ENCODE results near the gene ATG4D.
"Not testable (repeated sequence)": the region's sequence is repeated elsewhere in the genome, so short reads cannot be mapped to it uniquely, and the experiment has no call there.

ATG4D gene

DNA sequence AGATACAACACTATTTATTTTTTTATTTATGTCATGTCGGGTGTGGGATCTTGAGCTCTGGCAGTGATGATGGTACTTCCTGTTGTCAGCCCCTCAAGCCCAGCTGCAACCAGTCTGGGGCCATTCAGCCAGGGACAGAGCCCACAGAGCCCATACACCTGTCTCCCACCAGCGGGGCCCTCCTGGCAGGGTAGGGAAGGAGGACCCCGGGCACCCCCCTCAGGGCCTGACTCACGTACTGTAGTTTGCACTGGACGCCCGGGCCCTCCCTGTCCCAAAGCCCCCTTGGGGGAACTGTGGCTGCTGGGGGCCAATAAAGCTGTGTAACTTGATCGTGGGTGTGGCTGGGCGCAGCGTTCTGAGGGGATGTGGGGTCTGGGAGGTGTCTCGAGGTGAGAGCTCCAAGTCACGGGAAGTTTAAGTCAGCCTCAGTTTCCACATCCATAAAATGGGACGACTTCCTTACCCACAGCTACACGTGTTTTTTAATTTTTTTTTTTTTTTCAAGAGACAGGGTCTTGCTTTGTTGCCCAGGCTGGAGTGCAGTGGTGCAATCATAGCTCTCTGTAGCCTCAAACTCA is 9.5 kb downstream of the ATG4D start:
- DNase-seq: no peak

- DNase-seq: no peak
Observed at GRCh38 chr19:10553943-10554381, 10.3 kb downstream of the ATG4D start.

GRCh38 chr19:10554760-10555609 is 11.3 kb downstream of the ATG4D start:
- no peak for DNase-seq

GRCh38 chr19:10555610-10555973 is 11.9 kb downstream of the ATG4D start:
- DNase-seq: no peak

GRCh38 chr19:10557603-10558197 is 14.0 kb downstream of the ATG4D start:
- no peak for DNase-seq

- DNase-seq: no peak
Observed at GRCh38 chr19:10560154-10560553, 16.4 kb downstream of the ATG4D start.

- DNase-seq: no peak
Observed at GRCh38 chr19:10562609-10563008, 18.9 kb downstream of the ATG4D start.

DNA sequence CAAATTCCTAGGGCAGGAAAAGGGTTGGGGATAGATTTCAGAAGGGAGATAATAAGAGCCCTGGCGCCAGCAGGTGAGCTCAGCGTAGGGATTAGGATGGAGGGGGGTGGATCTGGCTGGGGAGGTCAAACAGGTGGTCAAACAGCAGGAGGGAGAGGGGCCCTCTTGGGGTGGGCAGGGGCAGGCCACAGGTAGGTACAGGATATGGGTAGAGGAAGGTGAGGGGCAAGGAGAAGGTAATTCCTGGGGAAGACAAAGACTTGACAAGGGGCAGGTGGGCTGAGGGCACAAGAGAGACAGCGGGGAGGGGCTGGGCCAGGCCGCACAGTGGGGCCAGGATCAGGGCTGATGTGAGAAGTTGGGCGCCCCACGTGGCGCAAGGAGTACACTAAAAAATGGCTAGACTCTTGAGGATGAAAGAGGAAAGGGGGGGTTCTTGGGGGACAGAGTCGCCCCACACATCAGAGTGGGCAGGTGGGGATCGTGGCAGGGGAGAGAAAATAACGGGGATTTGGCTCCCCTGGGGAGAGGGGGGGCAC is 21.4 kb downstream of the ATG4D start:
- DNase-seq: no peak

- peak; percentile 95 for DNase-seq
Observed at GRCh38 chr19:10565567-10566407, 22.1 kb downstream of the ATG4D start, which contains the start of gene KRI1. Gene KRI1, minus strand, starts transcription at chr19:10566010. Its CDS starts 11 bp downstream, at chr19:10565999.

DNA sequence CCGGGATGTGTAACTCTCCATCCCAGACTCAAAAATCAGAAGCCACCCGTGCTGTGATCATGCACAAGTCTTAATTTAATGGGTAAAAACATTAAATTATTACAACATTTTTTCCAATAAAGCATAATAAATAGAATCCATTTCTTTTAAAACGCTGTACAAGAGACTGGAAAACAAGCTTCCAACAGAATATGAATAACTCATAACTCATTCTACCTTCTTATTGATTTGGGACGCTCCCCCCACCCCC is 22.6 kb downstream of the ATG4D start:
- no peak for DNase-seq

DNA sequence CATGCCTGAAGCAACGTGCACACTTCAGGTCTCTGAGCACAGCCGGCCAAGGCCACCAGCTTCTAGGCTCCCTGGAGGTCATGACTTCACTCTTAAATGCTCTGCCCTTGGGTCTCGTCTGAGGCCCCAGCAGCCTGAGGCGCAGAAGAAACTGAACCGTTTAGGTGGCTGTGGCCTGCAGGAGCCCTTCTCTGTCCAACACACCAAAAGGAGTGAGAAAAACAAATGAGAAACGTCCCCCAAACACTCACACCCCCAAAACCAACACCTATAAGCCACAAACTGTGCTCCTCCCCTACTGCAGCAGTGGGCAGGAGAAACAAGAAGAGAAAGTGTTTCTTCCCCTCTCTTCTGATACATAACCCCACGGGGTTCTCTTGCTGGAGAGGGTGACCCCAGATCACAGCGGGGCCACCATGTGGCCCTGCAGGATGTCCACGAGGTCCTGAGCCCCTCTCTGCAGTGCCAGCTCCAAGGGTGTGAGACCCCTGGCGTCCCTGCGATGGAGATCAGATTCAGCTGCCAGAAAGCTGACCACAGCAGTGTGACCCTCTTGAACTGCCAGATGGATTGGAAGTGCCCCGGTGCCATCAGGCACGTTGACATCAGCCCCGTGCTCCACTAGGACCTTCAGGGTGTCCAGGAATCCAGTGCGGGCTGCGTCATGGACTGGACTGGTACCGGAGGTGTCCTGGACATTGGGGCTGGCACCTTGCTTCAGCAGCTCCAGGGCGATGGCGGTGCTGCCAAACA is 23.1 kb downstream of the ATG4D start:
- no peak for DNase-seq

DNA sequence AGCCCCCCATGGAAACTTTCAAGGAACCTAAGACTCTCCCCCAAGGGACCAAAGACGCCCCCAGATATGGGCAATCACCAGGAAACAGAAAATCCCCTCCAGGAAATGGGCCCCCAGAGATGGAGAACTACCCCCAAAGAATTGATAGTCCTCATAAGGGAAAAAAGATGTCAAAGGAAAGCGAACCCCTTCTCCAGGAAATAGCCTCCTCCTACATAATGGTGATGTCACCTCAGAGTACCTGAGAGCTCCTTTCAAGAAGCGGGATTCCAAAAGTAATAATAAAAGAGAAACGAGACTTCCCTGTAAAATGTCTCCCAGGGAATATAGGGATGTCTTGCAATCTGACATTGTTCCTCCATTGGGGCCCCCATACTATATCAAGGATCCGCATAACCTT is 24.0 kb downstream of the ATG4D start:
- no peak for DNase-seq

DNA sequence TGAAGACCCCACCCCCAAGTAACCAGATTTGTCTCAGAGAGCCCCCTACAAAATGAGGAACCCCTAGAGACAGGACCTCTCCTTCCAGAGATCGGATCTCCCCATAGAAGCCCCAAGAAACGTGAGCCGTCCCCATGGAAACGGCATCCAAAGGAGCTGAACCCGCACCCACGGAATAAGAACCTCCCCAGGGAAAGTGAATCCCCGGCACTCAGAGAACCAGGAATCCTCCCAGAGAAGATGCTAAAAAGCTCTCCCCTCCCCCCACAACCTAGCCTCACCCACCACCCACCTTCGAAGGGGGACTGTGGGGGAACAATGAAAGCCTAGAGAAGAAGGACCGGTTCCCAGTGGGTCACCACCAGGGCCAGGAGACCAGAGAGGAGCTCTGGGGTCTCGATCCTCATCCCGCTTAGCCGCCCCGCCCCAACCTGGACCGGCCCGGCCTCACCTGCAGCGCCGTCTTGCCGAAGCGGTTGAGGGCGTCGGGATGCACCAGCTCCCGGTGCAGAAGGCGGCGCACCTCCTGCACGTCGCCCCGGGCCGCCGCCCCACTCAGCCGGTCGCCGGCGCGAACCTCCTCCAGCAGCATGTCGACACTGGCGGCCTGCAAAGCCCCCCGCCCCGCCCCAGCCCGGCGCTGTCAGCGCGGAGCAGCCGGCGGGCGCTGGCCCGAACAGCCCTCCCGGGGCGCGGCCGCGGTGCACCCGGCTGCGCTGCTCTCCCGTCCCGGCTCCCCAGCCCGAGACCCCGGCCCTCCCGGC is 24.5 kb downstream of the ATG4D start:
- DNase-seq: peak; percentile 54

DNA sequence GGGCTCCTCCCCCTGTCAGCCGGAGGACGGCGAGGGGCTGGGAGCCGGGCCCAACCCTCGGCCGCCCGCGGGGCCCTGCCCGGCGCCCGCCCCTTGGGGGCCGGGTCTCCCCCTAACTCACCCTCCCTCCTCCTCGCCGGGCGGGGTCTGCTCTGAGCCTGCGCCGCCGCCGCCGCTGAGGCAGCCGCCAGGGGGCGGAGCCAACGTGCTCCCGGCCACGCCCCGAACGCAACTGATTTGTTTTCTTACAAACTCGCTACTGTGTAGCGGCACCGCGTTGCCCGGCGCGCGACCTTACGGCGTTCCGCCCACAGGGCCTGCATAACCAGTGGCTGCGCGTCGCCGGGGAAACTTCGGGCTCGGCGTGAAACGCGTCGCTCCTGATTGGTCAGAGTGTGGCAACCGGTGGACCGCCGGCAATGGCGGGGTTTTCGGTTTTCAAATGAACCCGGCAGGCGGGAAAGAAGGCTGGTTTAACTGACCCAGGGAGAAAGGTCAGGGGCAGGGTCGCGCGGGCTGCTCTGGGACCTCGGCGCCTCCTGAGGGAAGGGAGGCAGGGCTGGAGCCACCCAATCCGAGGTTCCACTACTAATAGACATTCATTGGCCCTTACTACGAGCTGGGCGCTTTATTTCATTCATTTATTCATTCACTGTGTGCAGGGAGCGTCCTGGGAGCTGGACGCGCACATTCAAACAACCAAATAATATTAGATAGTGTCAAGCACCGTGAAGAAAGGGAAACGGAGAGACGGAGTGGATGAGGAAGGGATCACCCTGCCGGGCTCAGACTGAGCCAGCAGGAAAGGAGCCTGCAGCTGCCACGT is 25.3 kb downstream of the ATG4D start, which contains the start of gene CDKN2D:
Gene CDKN2D, minus strand, starts transcription at position 154 of the 826 bp plus-strand sequence. CDS start 326 bp downstream, outside the sequence.
- peak; percentile 99 for DNase-seq

DNA sequence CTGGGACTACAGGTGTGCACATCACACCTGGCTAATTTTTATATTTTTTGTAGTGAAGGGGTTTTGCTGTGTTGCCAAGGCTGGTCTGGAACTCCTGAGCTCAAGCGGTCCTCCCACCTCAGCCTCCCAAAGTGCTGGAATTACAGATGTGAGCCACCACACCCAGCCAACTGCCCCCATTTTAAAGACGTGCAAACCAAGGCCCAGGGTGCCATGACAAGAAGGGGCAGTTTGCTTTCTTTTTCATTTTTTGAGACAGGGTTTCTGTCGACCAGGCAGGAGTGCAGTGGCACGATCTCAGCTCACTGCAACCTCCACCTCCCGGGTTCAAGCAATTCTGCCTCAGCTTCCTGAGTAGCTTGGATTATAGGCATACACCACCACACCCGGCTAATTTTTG is 30.1 kb downstream of the ATG4D start:
- not testable (repeated sequence) for DNase-seq

GRCh38 chr19:10574462-10574861 is 30.8 kb downstream of the ATG4D start:
- no peak for DNase-seq

DNA sequence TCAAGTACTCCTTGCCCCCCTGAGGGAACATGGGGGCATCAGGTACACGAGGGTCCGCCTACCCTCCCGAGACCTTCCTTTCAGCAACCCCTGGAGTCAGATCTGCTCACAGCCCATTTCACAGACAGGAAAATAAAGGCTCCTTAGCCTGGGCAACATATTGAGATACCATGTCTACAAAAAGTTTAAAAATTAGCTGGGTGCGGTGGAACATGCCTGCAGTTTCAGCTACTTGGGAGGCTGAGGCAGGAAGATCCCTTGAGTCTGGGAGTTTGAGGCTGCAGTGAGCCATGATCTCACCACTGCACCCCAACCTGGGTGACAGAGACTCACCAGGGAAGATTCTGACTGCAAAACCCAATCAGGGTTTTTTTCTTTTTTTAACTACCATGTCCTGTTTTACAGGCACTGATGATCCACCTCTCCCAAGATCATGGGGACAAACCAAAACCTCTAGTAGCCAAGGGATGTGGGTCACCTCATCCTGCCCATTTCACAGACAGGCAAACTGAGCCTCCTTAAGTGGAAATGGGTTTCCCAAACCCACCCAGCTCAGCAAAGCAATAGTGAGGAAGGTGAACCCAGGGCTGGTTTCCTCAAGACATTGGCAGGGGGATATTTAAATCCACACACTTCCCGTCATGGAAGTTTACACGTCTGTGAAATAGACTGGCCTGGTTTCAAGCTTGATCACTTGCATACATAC is 31.5 kb downstream of the ATG4D start:
- DNase-seq: no peak

DNA sequence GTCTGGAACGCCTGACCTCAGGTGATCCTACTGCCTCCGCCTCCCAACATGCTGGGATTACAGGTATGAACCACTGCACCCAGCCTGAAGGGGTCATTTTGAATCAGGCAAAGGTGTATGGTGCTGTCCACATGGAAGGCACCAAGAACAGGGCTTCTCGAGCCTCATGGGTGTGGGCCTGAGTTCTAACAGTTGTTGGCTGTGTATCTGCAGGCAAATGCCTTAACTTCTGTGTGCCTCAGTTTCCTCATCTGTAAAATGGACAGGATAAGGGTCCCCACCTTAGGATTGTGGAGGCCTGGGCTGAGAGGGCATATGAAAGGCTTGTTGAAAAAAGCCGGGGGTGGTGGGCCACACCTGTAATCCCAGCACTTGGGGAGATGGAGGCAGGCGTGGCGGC is 34.2 kb downstream of the ATG4D start:
- DNase-seq: no peak

GRCh38 chr19:10580979-10581631 is 37.4 kb downstream of the ATG4D start:
- peak; percentile 43 for DNase-seq

Data from NCI-H2029 (cell line).